T-helper 1 cell treated with Interleukin-12 subunit alpha and Interleukin-12 subunit beta and Interleukin-4 antibody, amounts not matched to agents 30 ng/mL and 1 ng/mL, for 36 hours (primary cell): Measurements from ENCODE around the gene ACOX2. TPM values are rescaled to one million over a fixed set of nuclear protein-coding genes. Genes with fewer than 3 reads are reported as not detected.
"Not testable (repeated sequence)": the region's sequence is repeated elsewhere in the genome, so short reads cannot be mapped to it uniquely, and the experiment has no call there.

Source experiments
- intact Hi-C: fragments of 100-400 bp; cut with micrococcal nuclease; formaldehyde crosslinking; loops from one replicate; pipeline ENCODE4 v1.15.1; 2024
- total RNA-seq: library from RNA; stranded (reverse); gene quantifications from 2 replicates; pipeline ENCODE4 v1.2.3, GENCODE V29; 2022

ACOX2 gene
- total RNA-seq, 1 donor from 2014 or later: not detected

DNA sequence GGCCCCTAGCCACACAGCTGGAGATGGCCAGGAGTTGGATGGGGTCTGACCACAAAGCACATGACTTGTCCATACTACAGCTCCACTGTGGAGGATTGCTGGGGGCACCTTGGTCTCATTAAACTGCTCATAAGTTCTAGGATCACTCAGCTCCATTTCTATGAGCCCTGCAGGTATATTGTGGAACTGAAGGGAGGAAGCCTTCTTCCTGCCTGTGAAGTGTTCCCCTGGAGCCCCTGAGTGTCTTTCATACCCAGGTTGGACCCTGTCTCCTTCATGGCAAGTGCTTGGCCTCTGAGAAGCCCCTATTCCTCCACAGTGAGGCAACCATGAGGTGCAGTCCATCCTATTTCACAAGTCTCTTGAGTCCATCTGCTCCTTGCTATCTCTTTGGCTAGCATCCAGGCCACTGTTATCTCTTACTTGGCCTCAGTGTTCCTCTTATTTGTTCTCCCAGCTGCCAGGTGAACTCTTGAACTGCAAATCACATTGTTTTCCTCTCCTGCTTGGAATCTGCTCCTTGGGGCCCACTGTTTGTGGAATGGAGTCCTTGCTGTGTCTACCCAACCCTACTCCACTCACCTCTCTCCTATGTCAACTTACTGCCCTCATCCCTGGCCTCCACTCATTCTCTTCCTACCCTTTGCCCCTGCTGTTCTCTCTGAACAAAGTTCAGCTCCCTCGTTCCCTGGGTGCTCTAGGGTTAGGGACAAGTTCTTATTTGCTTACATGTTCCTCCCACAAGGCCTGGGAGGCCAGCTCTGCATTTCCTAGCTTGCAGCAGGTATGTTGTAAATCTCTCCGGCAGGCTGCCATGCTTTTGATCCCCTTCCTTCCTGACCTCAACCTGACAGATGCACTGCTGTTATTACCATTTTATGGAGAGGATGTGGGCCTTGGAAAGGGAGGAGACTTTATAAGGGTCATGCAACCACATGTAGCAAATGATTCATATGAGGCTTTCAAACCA lies 1.2 kb downstream of the ACOX2 start:
- intact Hi-C loops: no loop called here

- intact Hi-C loops: no loop called here
Measured at GRCh38 chr3:58534592-58535494, 2.1 kb downstream of the ACOX2 start.

DNA sequence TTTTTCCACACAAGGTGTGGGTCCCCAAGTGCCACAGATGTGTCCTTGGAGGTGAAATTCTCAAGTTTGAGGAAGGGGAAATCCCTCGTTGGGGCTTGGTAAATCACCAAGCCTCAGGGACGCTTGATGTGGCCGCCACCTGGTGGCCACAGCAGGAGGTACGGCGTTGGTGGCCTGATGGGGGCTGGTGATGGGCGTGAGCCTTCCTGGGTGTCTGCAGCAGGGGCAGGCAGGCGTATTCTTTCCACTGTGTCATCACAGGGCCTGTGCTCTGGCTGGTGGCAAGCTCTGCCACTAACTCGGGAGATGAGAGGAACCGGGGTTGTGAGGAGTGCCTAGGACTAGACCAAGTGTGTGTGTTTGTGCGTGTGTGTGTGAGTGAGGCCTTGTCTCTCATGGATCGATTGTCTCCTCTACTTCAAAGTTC lies 4.2 kb downstream of the ACOX2 start:
- intact Hi-C loops: loop anchor here (1.0 to 2.0 kb wide), 12 partner anchors 42 to 526 kb away; partner anchors contain the start of genes ABHD6 and PDHB

DNA sequence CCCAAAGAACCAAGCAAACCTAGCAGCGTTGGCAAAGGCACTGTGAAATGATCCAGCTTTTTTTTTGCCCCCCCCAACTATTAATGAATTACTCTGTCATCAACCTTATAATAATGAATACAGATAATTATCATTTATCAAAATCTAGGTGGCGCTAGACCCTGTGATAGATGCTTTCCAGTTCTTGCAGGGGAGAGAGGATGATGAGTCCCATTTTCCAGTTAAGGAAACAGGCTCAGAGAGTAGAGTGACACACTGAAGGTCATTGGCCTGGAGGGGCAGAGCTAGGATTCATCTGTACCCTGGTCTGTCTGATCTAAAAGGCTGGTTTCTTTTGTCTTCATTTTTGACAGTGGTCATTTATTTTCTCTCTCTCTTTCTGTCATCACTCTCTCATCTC lies 5.0 kb downstream of the ACOX2 start:
- intact Hi-C loops: loop anchor here (1.0 to 2.0 kb wide), 12 partner anchors 41 to 525 kb away; partner anchors contain the start of genes ABHD6 and PDHB

GRCh38 chr3:58531555-58531954 lies 5.4 kb downstream of the ACOX2 start:
- intact Hi-C loops: no loop called here

GRCh38 chr3:58530354-58530865 lies 6.6 kb downstream of the ACOX2 start:
- intact Hi-C loops: no loop called here

- intact Hi-C loops: no loop called here
Measured at GRCh38 chr3:58529516-58530353, 7.3 kb downstream of the ACOX2 start.

DNA sequence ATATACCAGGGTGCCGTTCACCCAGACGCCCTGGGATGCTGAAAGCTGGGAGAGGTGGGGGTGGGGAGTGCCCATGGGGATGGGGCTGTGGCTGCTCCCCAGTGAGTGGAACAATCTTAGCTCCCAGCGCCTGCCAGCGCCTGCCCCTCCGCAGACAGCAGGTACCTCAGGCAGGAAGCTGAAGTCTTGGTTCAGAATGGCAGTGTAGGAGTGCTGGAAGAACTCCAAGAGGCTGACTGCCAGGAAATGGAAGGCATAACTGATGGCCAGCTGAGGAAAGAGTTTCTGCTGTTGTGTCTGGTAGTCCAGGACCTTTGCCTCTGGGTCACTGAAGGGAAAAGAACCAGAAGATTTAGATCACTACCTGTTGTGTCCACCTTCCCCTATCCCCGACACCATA lies 8.4 kb downstream of the ACOX2 start:
- intact Hi-C loops: no loop called here

- intact Hi-C loops: not testable (repeated sequence)
Measured at GRCh38 chr3:58527440-58527839, 9.6 kb downstream of the ACOX2 start.

DNA sequence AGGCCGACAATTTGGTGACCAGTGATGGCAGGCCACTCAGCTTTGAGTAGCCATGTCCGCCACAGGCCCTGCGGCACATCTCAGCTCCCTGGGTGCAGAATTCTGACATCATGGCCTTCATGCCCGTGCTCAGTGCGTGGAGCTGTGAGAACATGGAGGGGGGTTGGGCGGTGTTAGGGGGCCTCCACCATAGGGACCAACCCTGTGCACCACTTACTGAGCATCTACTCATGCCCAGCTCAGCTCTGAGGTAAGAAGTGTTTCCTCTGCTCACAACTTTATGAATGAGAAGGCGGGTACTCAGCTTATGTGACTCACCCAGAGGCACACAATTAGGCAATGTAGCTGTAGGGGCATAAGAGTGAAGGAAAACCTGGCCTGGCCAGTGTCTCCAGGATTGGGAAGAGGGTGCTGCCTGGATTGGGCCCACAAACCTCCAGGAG lies 10.5 kb downstream of the ACOX2 start:
- intact Hi-C loops: no loop called here

GRCh38 chr3:58524326-58524888 lies 12.6 kb downstream of the ACOX2 start:
- intact Hi-C loops: no loop called here

DNA sequence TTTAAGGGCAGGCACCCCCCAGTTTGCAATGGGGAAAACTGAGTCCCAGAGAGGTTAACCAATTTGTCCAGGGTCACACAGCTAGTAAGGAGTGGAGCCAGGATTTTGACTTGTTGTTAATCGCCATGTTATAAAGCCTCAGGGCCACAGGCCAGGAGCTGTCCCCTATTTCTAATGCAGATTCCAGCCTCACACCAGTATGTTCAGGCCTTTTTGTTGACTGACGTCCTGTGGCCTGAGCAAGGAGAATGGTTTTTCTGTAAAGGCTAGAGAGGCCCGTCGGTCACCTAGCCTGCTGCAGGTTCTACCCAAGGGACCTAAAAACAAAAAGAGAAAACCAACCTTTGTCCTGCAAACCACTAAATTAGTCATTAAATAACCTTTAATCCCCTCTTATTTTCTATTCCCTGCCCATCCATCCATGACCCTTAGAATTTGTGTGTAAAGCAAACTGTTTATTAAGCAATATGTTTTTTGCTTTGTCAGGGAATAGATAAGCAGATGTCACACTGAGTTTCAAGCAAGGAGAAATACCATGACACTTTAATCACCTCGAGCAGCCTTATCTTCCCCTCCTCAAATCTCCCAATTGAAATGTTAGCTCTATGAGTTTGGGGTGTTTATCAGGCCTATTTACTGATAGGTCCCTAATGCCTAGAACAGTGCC lies 14.1 kb downstream of the ACOX2 start:
- intact Hi-C loops: no loop called here

DNA sequence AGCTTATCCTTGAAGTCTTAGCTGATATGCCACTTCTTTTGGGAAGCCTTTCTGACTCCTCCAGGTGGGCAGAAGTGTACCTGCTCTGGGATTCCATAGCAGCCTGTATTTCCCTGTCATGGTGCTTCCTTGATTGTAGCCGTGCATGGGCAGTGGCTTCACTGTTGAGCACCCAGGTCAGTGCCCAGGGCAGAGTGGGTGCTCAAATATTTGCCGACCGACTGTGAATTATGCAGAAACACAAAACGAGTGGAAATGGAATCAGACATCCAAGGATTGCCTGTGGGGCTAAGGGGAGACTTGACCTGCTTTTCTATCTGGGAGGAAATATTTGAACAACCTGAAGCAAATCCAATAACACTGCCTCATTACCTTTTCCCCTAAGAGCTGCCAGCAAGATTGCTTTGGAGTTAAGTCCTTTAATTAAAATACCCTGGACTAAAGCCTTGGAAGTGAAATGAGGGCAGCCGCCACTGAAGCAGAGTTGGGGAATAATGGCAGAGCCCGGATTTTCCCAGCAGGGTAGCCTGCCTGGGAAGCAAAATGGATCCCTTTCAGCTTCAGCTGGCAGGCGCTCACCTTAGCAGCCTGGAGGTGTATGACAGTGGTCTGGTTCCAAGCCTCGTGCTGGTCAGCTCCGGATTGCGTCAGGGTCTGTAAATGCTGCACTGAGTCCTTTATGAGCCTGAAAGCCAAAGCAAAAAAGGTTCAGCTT lies 14.9 kb downstream of the ACOX2 start:
- intact Hi-C loops: no loop called here

GRCh38 chr3:58521336-58521670 lies 15.7 kb downstream of the ACOX2 start:
- intact Hi-C loops: no loop called here

DNA sequence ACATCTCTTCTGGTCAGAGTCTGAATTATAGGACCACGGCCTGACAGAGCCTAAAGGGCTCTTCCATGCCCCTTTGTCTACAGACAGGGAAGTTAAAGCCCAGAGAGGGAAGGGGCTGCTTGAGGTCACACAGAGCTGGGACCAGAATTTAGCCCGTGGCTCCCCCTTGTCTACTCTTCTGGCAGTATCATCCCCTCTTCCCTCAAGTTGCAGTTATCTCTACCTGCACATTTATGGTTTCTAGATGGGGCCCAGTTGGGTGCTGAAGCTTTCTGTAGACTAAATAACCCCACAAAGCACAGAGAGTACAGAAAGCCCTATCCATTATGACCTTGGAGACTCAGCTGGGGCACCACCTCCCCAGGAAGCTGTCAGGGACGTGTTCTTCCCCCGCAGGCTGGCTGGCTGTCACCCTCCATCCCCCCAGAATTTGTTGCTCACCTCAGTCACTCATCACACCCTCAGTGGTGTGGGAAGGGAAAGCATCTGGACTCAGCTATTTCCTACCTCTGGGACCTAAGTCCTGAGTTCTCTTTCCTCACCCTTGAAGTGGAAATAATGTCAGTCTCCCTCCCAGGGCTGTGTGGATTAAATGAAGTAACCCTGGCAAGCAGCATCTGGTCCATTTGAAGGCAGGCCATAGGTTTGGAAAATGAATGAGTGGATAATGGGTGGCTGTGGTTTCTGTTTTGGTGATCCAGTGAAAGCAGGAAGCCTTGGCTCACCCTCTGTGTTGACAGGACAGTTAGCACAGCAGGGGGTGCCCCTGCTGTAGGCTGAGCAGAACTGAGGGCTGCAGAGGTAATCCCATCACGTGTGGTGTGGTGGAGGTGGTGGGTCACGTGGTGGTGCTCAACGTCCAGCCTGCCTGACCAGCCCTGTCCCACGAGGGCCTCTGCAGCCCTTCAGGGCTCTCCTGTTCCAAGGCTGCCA lies 16.3 kb downstream of the ACOX2 start:
- intact Hi-C loops: no loop called here

- intact Hi-C loops: no loop called here
Measured at GRCh38 chr3:58519668-58520402, 17.2 kb downstream of the ACOX2 start.

DNA sequence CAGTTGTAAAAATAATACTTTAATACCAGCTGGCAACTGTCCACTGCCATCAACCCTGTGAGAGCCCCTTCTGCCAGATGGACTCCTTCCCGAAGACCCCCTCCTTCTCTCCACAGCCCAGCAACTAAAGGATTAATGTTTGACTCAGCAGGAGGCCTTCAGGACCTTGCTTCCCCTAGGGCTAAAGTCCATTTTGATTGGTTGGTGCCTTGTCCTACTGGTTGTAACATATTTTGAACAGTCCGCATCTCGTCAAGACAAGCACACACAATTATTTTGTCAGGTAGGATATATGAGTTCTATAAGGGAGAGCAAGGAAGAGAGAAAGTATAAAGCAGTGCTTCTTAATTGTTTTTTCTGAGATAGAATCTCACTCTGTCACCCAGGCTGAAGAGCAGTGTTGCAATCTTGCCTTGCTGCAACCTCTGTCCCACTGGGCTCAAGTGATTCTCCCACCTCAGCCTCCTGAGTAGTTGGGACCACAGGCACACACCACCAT lies 18.6 kb downstream of the ACOX2 start:
- intact Hi-C loops: no loop called here
